K562 (cell line): ENCODE results near the gene SF3B4. TPM values are rescaled to one million over a fixed set of nuclear protein-coding genes. Genes with fewer than 3 reads are reported as not detected.

Experiments
- ATAC-seq: fragments of 200-7000 bp; cut with Tn5 transposase; 3 replicates; pipeline ENCODE4 v1.9.1; 2020; ENCODE audit warnings: moderate library complexity
- BruUV-seq: library from RNA; stranded (reverse); fragments of 400-500 nt; replicated peaks from 2 replicates; lab custom pipeline; 2021; lab: Mats Ljungman, UMichigan
- CTCF ChIA-PET: fragments of 300-600 bp; formaldehyde crosslinking; extraction: SDS; loops from one replicate; lab custom pipeline; 2021; ENCODE audit warnings: low intra/inter-chr PET ratio; lab: Yijun Ruan, JAX
- POLR2A ChIA-PET: fragments of 300-600, 350-650 bp; sonication (Branson Sonifier 250); formaldehyde crosslinking; extraction: SDS; loops from one replicate; lab custom pipeline; 2021; ENCODE audit warnings: antibody characterized with exemption, inconsistent platforms; lab: Yijun Ruan, JAX
- DNase-seq, 4 experiments: peaks; one replicate each; pipeline versions ENCODE4 v3.0.0 to v3.0.0-alpha.2; 2011 to 2018; ENCODE audit warnings: low spot score in 3 of 4, mixed read lengths in 3 of 4; ENCODE audit errors: extremely low read depth in 1 of 4
- FAIRE-seq: peaks from 2 replicates; lab custom pipeline; 2011; peaks lifted over from hg19 to GRCh38; lab: Jason Lieb, UNC
- H2AFZ ChIP-seq: 2 replicates; pipeline ENCODE4 v1.6.0; 2011; ENCODE audit warnings: low read depth, low read length, control low read depth, inconsistent platforms
- H3K27ac ChIP-seq: fragments of 200-600 bp; 3 replicates; pipeline ENCODE4 v1.8.0; 2011; ENCODE audit warnings: low read depth, mild to moderate bottlenecking, control low read depth, inconsistent platforms, low read length, moderate library complexity, mixed read lengths; ENCODE audit errors: extremely low read depth
- H3K27me3 ChIP-seq, 2 experiments: fragments of 300-600 bp in 1 of 2; 2 replicates in 1 of 2; 3 replicates in 1 of 2; pipeline versions ENCODE4 v1.6.0 to v1.8.0; 2011; ENCODE audit warnings: inconsistent platforms in 2 of 2, low read length in 2 of 2, mild to moderate bottlenecking in 1 of 2, mixed read lengths in 1 of 2, moderate library complexity in 1 of 2; ENCODE audit not compliant: control insufficient read depth in 2 of 2, insufficient read depth in 2 of 2
- H3K36me3 ChIP-seq: fragments of 300-600 bp; 3 replicates; pipeline ENCODE4 v1.8.0; 2011; ENCODE audit warnings: mild to moderate bottlenecking, low read length, inconsistent platforms; ENCODE audit not compliant: control insufficient read depth, insufficient read depth
- H3K4me1 ChIP-seq, 2 experiments: fragments of 200-600 bp in 1 of 2; replicated peaks in 1 of 2; 2 replicates in 1 of 2; 3 replicates in 1 of 2; pipeline versions ENCODE4 v1.5.1 to v1.8.0; 2011; ENCODE audit warnings: inconsistent platforms in 2 of 2, low read length in 2 of 2, mild to moderate bottlenecking in 1 of 2, mixed read lengths in 1 of 2, moderate library complexity in 1 of 2; ENCODE audit not compliant: control insufficient read depth in 2 of 2, insufficient read depth in 2 of 2
- H3K4me2 ChIP-seq: 2 replicates; pipeline ENCODE4 v1.6.1; 2011; ENCODE audit warnings: low read length, control low read depth, inconsistent platforms, mixed read lengths; ENCODE audit not compliant: insufficient read depth
- H3K4me3 ChIP-seq: fragments of 200-600 bp; sonication (generic), shearing (Covaris generic); 2 replicates; pipeline ENCODE4 v1.5.1; 2016; ENCODE audit warnings: control low read depth, inconsistent platforms
- H3K79me2 ChIP-seq: fragments of 200-600 bp; 3 replicates; pipeline ENCODE4 v1.8.0; 2011; ENCODE audit warnings: low read length, inconsistent platforms; ENCODE audit not compliant: control insufficient read depth, insufficient read depth
- H3K9ac ChIP-seq, 2 experiments: 2 replicates each; pipeline versions ENCODE4 v1.6.0 to v1.6.1; 2011; ENCODE audit warnings: low read depth in 2 of 2, low read length in 2 of 2, control low read depth in 1 of 2, inconsistent platforms in 1 of 2, mild to moderate bottlenecking in 1 of 2, mixed read lengths in 1 of 2; ENCODE audit not compliant: insufficient read depth in 1 of 2
- H3K9me1 ChIP-seq: one replicate; pipeline ENCODE4 v1.6.0; 2011; ENCODE audit warnings: inconsistent platforms, mild to moderate bottlenecking, low read length, moderate library complexity; ENCODE audit not compliant: control insufficient read depth, insufficient read depth
- H3K9me3 ChIP-seq: replicated peaks from 2 replicates; pipeline ENCODE4 v1.5.1; 2011; ENCODE audit warnings: low read depth, low read length, inconsistent platforms; ENCODE audit not compliant: control insufficient read depth, insufficient read depth
- H4K20me1 ChIP-seq: replicated peaks from 2 replicates; pipeline ENCODE4 v1.6.1; 2011; ENCODE audit warnings: low read length, inconsistent platforms, mixed read lengths; ENCODE audit not compliant: control insufficient read depth, insufficient read depth
- ATF6 ChIP-seq: sonication (generic); formaldehyde crosslinking; IDR thresholded peaks from 2 replicates; pipeline ENCODE4 v1.4.0; 2020; ENCODE audit warnings: mild to moderate bottlenecking, missing genetic modification reagents
- NFIC ChIP-seq: fragments of 450-650 bp; IDR thresholded peaks from 2 replicates; pipeline ENCODE4 v1.6.1; 2017; ENCODE audit warnings: mild to moderate bottlenecking, inconsistent platforms
- RNF219 ChIP-seq: fragments of 250-450 bp; sonication (Bioruptor Pico); IDR thresholded peaks from 2 replicates; pipeline ENCODE4 v1.5.0; 2022; ENCODE audit warnings: mild to moderate bottlenecking
- TSC22D4 ChIP-seq: fragments of 450-650 bp; IDR thresholded peaks from 2 replicates; pipeline ENCODE4 v1.6.1; 2016; ENCODE audit warnings: missing genetic modification characterization, missing biosample characterization, control low read depth
- WGBS: fragments of 100-300 bp; shearing (Covaris generic); methylation state at CpG from one replicate; pipeline ENCODE4 v1.1.6; 2016; ENCODE audit warnings: low coverage, mixed read lengths; ENCODE audit not compliant: insufficient coverage; ENCODE audit errors: missing lambda C conversion rate; 5-methylcytosine and 5-hydroxymethylcytosine counted together
- in situ Hi-C: fragments of 300-500 bp; cut with MboI; formaldehyde crosslinking; loops from 4 replicates; pipeline ENCODE4 v1.15.0; 2018; ENCODE audit warnings: inconsistent platforms, mixed read lengths
- intact Hi-C: fragments of 100-400 bp; cut with micrococcal nuclease; formaldehyde crosslinking; loops from 2 replicates; pipeline ENCODE4 v1.14.2; 2022
- polyA plus RNA-seq, 8 experiments: library from polyadenylated mRNA; depleted of rRNA in 4 of 8; stranded (reverse) in 5 of 8; unstranded in 3 of 8; fragments of >200 nt; fragmentation: Nextera tagmentation in 2 of 8; fragmentation: Illumina TruSeq in 1 of 8; extraction: Ambion mirVana in 2 of 8; extraction: Trizol in 1 of 8; gene quantifications; 2 replicates each; pipeline versions ENCODE4 v1.2.1 to v1.2.3, GENCODE V29; 2011 to 2014; ENCODE audit warnings: inconsistent platforms in 1 of 8, missing spikeins in 1 of 8
- total RNA-seq, 7 experiments: library from RNA; depleted of rRNA in 6 of 7; stranded (reverse); fragments of >200 nt in 6 of 7; fragmentation: Illumina TruSeq in 2 of 7; extraction: Trizol in 2 of 7; gene quantifications; 2 replicates each; pipeline versions ENCODE4 v1.2.1 to v1.2.3, GENCODE V29; 2011 to 2021; ENCODE audit warnings: low replicate concordance in 1 of 7

SF3B4 gene
- total and polyA plus RNA-seq, 9 of the 15 experiments (the other 6 are each of a cell fraction or from before 2014, with no cell fraction given): 3.0 to 88.0 (median 26.1) TPM

- DNase-seq (no peak), FAIRE-seq (no peak), ATAC-seq (no peak)
- BruUV-seq: no TSS peak
- ChIA-PET CTCF (no interaction called here), POLR2A (interaction anchor here (1.5 to 3.3 kb wide), 3 partner anchors 8 to 29 kb away, joined by 5 to 31 read pairs (median 6); a partner anchor contains a TSS)
- Histone ChIP-seq H4K20me1 (0 out of 2 replicates have a peak, but pooled peaks cover 3% of the 10 kb centered on the region), H3K4me2 (no peak overlapping the region), H3K9ac (peak overlapping the region in 1 of 2 experiments; percentile 41; a peak in 1 of 4 replicates), H3K27ac (no peak overlapping the region), H3K27me3 (no peaks in the 10 kb centered on the region), H3K4me3 (no peak overlapping the region), H3K9me3 (no peaks in the 10 kb centered on the region)
- intact Hi-C loops: no loop called here
- WGBS: 44% methylated on average over 6 of the region's 10 CpGs
- no peak for TF ChIP-seq NFIC
- no peak for TF ChIP-seq RNF219 (CRISPR knock-in tag)
- TF ChIP-seq ATF6 (CRISPR knock-in tag): no peak
- TF ChIP-seq TSC22D4 (tag): no peak
- TF ChIP-seq, all 486 proteins: peak for 0
- in situ Hi-C loops: no loop called here
- peaks cover 15 to 26% of the 10 kb centered on the region in 2 experiments for H3K4me1 ChIP-seq
- no peak overlapping the region for H2AFZ ChIP-seq
- H3K36me3 ChIP-seq: peaks cover 4% of the 10 kb centered on the region; the same call in 1 of the 3 replicates
- H3K9me1 ChIP-seq: no peaks in the 10 kb centered on the region
- no peaks in the 10 kb centered on the region for H3K79me2 ChIP-seq
Observed at GRCh38 chr1:149916898-149917252, 10.7 kb downstream of the SF3B4 start.
